ENCODE measurements around the gene COBLL1. TPM values are rescaled to one million over a fixed set of nuclear protein-coding genes. Genes with fewer than 3 reads are reported as not detected.

The COBLL1 gene
- total and polyA plus RNA-seq, 2 experiments from 2014 or later = 87.3 to 146 TPM

DNA sequence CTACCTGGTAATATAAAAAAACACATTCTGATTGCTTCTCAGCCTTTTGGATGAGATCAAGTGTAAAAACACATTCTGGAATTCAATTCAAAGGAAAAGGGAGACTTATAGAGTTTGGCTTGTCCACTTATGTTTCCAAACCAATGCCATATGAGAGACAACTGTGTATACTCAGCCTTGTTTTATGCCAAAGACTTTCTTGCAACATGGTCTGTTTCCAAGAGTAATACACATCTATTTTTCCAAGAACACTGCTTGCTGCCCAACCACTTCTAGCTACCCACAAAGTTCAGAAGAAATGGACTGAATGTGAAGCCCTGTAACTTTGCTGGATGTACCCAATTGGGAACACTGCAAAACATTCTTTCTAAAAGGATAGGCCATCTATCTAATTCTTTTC lies 172.3 kb downstream of the COBLL1 start:
- no peaks in the 10 kb centered on the region for H4K20me1 ChIP-seq (ENCODE audit: insufficient read depth, poor library complexity, severe bottlenecking)
- H3K36me3 ChIP-seq (replicated peaks; ENCODE audit: insufficient read depth, low read depth) = no peaks in the 10 kb centered on the region
- H3K27me3 ChIP-seq = no peaks in the 10 kb centered on the region
- TF ChIP-seq, protein P1, sequence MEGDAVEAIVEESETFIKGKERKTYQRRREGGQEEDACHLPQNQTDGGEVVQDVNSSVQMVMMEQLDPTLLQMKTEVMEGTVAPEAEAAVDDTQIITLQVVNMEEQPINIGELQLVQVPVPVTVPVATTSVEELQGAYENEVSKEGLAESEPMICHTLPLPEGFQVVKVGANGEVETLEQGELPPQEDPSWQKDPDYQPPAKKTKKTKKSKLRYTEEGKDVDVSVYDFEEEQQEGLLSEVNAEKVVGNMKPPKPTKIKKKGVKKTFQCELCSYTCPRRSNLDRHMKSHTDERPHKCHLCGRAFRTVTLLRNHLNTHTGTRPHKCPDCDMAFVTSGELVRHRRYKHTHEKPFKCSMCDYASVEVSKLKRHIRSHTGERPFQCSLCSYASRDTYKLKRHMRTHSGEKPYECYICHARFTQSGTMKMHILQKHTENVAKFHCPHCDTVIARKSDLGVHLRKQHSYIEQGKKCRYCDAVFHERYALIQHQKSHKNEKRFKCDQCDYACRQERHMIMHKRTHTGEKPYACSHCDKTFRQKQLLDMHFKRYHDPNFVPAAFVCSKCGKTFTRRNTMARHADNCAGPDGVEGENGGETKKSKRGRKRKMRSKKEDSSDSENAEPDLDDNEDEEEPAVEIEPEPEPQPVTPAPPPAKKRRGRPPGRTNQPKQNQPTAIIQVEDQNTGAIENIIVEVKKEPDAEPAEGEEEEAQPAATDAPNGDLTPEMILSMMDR (IDR thresholded peaks at IDR 0.05; ENCODE audit: poor library complexity) = no peak
- TF ChIP-seq EZH2 (IDR thresholded peaks at IDR 0.05; ENCODE audit: borderline replicate concordance) (no peak), EZH2phosphoT487 (IDR thresholded peaks at IDR 0.05; ENCODE audit: low read depth, severe bottlenecking, unreplicated experiment) (no peak)
- H2AFZ ChIP-seq = no peak overlapping the region
- H3K79me2 ChIP-seq = no peaks in the 10 kb centered on the region
- no peak overlapping the region for H3K4me3 ChIP-seq
- H3K9me2 ChIP-seq (replicated peaks; ENCODE audit: insufficient read depth) = no peaks in the 10 kb centered on the region
- H3K4me1 ChIP-seq (ENCODE audit: insufficient read depth) = no peaks in the 10 kb centered on the region
- no peak overlapping the region for H3K27ac ChIP-seq
- no peak for DNase-seq (ENCODE audit: low spot score)
- no peak overlapping the region for H3K4me2 ChIP-seq
- H3K9me3 ChIP-seq (ENCODE audit: low read depth) = no peaks in the 10 kb centered on the region

DNA sequence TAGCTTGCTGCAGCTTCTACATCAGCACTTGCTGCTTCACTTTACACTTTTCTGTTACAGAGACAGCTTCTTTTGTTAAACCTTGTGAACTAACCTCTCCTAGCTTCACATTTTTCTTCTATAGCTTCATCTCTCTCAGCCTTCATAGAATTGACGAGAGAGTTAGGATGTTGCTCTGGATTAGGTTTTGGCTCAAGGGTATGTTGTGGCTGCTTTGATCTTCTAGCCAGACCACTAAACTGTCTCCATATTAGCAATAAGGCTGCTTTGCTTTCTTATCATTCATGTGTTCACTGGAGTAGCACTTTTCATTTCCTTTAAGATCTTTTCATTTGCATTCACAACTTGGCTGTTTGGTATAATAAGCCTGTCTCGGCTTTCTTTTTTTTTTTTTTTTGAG lies 174.1 kb downstream of the COBLL1 start:
- WGBS (ENCODE audit: low lambda C conversion rate, missing lambda C conversion rate) = 69% methylated on average over 2 of the region's 2 CpGs
- H3K27ac ChIP-seq = no peak overlapping the region
- H3K27me3 ChIP-seq = no peaks in the 10 kb centered on the region
- DNase-seq (ENCODE audit: low spot score) = no peak
- H3K9me3 ChIP-seq (ENCODE audit: low read depth) = no peaks in the 10 kb centered on the region
- no peaks in the 10 kb centered on the region for H3K36me3 ChIP-seq (replicated peaks; ENCODE audit: insufficient read depth, low read depth)
- H3K4me2 ChIP-seq = no peak overlapping the region
- H3K9me2 ChIP-seq (replicated peaks; ENCODE audit: insufficient read depth) = no peaks in the 10 kb centered on the region
- TF ChIP-seq, protein P1 (IDR thresholded peaks at IDR 0.05; ENCODE audit: poor library complexity) = no peak
- TF ChIP-seq EZH2 (IDR thresholded peaks at IDR 0.05; ENCODE audit: borderline replicate concordance) (no peak), EZH2phosphoT487 (IDR thresholded peaks at IDR 0.05; ENCODE audit: low read depth, severe bottlenecking, unreplicated experiment) (no peak)
- H4K20me1 ChIP-seq (ENCODE audit: insufficient read depth, poor library complexity, severe bottlenecking) = no peaks in the 10 kb centered on the region
- H2AFZ ChIP-seq = no peak overlapping the region
- H3K79me2 ChIP-seq = no peaks in the 10 kb centered on the region
- H3K4me1 ChIP-seq (ENCODE audit: insufficient read depth) = no peaks in the 10 kb centered on the region
- H3K4me3 ChIP-seq = no peak overlapping the region

DNA sequence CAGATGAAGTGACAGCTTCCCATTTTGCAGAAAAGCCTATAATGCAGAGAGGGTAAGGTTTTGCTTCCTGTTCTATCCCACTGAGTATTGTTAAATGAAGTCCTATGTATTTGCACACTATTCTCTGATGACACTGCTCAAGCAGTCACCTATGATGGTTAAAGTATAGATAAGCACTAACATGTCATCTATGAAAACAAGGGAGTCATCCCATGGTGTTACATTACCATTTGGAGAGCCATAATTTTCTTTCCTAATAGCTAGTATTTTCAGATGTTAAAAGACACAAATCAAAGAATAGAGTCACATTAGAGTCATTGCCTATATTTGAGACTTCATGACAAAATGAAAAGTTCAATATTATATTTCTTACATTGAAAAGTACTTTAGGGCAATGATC lies 177.6 kb downstream of the COBLL1 start:
- H3K9me3 ChIP-seq (ENCODE audit: low read depth) = no peaks in the 10 kb centered on the region

More for the DNA sequence above, 177.6 kb downstream of the COBLL1 start:
- Histone ChIP-seq H3K27ac (no peak overlapping the region), H2AFZ (no peak overlapping the region), H3K79me2 (no peaks in the 10 kb centered on the region), H3K36me3 (replicated peaks; ENCODE audit: insufficient read depth, low read depth) (no peaks in the 10 kb centered on the region), H3K4me3 (no peak overlapping the region), H3K9me2 (replicated peaks; ENCODE audit: insufficient read depth) (no peaks in the 10 kb centered on the region), H3K4me1 (ENCODE audit: insufficient read depth) (no peaks in the 10 kb centered on the region), H4K20me1 (ENCODE audit: insufficient read depth, poor library complexity, severe bottlenecking) (no peaks in the 10 kb centered on the region), H3K4me2 (no peak overlapping the region), H3K27me3 (no peaks in the 10 kb centered on the region)
- TF ChIP-seq, protein P1 (IDR thresholded peaks at IDR 0.05; ENCODE audit: poor library complexity) = no peak
- no peak for TF ChIP-seq EZH2 (IDR thresholded peaks at IDR 0.05; ENCODE audit: borderline replicate concordance)
- TF ChIP-seq EZH2phosphoT487 (IDR thresholded peaks at IDR 0.05; ENCODE audit: low read depth, severe bottlenecking, unreplicated experiment) = no peak
- DNase-seq (ENCODE audit: low spot score) = no peak

Measured in hepatocyte (in vitro differentiated cells).